ENCODE results near the gene ANKMY1.

ANKMY1 gene, protein sequence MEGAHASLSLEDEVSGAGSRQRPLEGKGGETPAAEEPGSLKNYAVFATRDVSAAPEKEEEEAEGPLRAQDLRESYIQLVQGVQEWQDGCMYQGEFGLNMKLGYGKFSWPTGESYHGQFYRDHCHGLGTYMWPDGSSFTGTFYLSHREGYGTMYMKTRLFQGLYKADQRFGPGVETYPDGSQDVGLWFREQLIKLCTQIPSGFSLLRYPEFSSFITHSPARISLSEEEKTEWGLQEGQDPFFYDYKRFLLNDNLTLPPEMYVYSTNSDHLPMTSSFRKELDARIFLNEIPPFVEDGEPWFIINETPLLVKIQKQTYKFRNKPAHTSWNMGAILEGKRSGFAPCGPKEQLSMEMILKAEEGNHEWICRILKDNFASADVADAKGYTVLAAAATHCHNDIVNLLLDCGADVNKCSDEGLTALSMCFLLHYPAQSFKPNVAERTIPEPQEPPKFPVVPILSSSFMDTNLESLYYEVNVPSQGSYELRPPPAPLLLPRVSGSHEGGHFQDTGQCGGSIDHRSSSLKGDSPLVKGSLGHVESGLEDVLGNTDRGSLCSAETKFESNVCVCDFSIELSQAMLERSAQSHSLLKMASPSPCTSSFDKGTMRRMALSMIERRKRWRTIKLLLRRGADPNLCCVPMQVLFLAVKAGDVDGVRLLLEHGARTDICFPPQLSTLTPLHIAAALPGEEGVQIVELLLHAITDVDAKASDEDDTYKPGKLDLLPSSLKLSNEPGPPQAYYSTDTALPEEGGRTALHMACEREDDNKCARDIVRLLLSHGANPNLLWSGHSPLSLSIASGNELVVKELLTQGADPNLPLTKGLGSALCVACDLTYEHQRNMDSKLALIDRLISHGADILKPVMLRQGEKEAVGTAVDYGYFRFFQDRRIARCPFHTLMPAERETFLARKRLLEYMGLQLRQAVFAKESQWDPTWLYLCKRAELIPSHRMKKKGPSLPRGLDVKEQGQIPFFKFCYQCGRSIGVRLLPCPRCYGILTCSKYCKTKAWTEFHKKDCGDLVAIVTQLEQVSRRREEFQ
- 1.0 to 16.7 (median 7.8) reads per million in 18 experiments for total RNA-seq

DNA sequence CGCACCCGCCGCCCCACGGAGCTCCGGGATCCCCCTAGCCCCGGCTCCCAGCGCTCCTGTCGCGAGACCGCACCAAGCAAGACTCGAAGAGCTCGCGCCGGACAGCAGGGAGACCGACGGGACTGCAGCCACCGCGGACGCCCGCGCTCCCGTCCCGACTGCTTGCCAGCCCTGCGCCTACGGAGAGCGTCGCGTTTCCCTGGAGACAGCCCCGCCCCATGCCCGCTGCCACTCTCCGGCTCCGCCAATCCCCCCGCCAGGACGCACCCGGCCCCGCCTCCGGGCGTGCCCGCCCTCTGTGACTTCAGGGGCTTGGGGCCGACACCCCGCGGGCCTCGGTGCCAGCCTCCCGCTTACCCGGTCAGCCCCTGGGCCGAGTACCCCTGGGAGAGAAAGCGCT lies at the start of gene ANKMY1:
Gene ANKMY1 (minus strand): TSS at position 181 of the 400 bp plus-strand sequence. CDS start 653 bp downstream, outside the sequence.
- peak; percentile 72 to 79 for DNase-seq

DNA sequence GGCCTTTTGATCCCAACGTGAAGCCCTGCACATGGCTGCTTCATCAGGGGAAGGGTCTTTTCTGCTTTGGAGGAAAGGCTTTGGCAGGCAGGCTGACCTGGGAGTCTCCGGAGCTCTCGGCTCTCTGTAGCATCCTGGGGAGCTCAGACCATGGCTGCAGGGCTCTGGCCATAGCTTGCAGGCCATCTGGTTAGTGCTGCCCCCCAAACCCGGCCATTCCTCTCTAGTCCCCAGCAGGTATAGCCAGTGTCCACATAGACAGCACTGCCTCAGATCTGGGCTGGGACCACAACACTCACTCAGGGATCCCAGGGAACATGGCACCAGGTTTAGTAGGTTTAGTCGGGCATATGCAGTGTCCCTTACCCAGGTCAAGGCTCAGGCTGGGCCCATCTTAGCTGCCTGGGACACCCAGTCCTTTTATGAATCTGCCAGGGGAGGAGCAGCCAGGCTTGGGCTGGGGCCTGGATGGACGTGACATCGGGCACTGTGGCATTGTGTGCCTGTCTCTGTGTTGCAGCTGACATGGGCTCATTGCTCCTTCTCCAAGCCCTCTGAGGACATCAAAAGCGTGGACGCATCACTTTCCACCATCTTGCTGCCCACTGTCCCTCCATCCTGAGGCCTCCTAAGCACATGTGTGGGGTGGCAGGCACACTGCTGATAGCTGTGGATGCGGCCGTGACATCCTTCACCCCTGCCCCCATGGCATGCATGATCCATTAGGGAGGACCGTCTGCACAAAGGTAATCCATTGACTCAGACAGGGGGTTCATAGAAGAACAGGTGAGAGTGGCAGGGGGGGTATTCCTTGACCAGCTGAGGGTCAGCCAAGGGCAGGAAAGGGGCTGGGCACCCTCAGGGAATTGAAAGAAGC lies 48.3 kb upstream of the ANKMY1 start:
- DNase-seq: no peak

- DNase-seq: no peak
Observed at GRCh38 chr2:240604939-240605716, 47.3 kb upstream of the ANKMY1 start.

GRCh38 chr2:240604291-240604938 lies 46.6 kb upstream of the ANKMY1 start:
- peak; percentile 73 to 79 for DNase-seq

DNA sequence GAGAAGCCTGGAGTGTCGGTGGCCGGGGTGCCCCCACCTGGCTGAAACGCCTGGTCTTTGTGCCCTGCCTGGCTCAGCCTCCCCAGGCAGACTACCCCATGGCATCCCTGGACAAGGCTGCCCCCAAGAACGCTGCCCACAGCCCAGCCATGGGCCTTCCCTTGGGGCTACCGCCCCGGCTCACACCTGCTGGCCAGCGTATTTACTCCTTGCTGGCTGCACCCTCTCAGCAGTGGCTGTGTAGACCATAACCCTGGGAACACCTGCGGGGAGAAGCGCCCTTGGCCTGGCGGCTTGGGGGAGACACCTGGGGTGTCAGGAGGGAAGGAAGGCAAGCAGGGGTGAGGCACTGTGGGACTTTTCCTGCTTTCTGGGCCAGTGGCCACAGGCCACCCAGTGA lies 46.1 kb upstream of the ANKMY1 start:
- DNase-seq: no peak

- DNase-seq: no peak
Observed at GRCh38 chr2:240603081-240603835, 45.5 kb upstream of the ANKMY1 start.

- no peak for DNase-seq
Observed at GRCh38 chr2:240602266-240603050, 44.7 kb upstream of the ANKMY1 start.

- no peak for DNase-seq
Observed at GRCh38 chr2:240601831-240602160, 44.0 kb upstream of the ANKMY1 start.

GRCh38 chr2:240601061-240601830 lies 43.5 kb upstream of the ANKMY1 start:
- no peak for DNase-seq

- DNase-seq: no peak
Observed at GRCh38 chr2:240600451-240600961, 42.7 kb upstream of the ANKMY1 start.

- no peak for DNase-seq
Observed at GRCh38 chr2:240599141-240599583, 41.4 kb upstream of the ANKMY1 start.

DNA sequence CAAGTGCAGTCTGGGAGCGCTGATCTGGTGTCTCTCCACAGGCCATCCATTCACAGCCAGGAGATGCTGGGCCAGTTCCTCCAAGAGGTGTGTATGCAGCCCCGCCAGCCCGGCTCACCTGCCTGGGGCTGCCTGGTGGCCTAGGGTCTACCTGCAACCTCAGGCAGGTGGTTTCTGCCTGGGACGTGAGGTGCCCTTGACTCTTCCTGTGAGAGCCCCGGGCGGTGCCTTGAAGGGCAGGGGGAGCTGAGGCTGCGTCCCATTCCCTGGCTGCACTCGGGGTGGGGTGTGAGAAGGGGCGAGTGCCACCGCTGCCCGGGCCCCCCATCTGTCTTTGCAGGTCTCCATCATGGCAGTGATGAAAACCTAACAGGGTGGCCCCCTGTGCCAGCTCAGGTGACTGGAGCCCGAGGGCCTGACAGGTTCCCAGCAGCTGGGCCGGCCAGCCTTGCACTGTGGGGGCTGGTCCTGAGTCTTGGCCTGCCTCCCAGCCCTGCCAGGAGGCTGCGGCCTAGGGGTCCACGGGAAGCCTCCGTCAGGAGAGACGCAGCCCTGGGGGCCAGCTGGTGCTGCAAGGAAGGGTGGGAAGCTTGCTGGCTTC lies 40.6 kb upstream of the ANKMY1 start:
- no peak for DNase-seq

DNA sequence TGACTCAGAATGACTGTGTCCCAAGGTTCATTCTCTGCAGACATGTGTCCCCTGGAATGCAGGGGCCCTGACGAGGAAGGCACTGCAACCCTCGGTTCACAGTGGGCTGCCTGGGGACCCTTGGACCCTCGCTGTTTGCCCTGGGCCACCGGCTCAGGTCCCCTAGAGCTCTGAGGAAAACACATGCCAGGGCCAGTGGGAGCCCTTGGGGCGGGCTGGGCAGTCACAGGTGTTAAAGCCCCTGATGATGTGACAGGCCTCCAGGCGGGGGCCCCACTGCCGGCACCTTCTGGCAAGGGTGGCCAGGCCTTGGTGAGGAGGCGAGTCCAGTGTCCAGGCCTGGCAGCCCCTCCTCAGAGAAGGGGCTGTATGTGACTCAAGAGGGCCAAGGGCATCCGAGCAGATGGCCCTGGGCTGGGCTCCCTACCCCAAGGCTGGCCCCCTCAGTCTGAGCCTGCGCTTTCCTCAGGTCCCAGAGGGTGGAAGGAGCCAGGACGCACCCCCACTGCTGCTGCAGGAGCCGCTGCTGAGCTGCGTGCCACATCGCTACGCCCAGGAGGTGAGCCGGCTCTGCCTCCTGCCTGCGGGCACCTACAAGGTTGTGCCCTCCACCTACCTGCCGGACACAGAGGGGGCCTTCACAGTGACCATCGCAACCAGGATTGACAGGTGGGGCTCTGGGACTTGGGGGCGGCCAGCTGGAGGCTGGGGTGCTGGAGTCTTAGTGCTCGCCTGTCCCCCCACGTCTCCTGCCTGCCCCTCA lies 39.8 kb upstream of the ANKMY1 start:
- DNase-seq: no peak

- DNase-seq: no peak
Observed at GRCh38 chr2:240597054-240597418, 39.2 kb upstream of the ANKMY1 start.

DNA sequence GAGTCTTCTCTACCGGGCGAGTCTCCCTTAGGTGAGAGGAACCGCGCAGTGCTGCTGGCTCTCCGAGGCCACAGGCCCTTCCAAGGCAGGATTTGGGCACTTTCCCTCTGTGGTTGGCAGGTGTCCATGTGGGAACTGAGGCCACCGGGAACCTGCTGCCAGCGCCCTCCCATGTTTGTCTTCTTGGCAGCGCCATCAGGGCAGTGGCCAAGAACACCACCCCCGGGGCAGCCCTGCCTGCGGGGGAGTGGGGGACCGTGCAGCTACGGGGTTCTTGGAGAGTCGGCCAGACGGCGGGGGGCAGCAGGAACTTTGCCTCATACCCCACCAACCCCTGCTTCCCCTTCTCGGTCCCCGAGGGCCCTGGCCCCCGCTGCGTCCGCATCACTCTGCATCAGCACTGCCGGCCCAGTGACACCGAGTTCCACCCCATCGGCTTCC lies 38.7 kb upstream of the ANKMY1 start:
- no peak for DNase-seq

GRCh38 chr2:240596080-240596460 lies 38.3 kb upstream of the ANKMY1 start:
- no peak for DNase-seq
